Left ventricle myocardium inferior (tissue), 1 donor: ENCODE data around the gene SIRT2. TPM values are rescaled to one million over a fixed set of nuclear protein-coding genes. Genes with fewer than 3 reads are reported as not detected.
A peak's percentile ranks its signal among the peaks of the same experiment; 100 is the strongest.
"Not testable (repeated sequence)": the region's sequence is repeated elsewhere in the genome, so short reads cannot be mapped to it uniquely, and the experiment has no call there.

Source experiments
- DNase-seq: peaks from one replicate; pipeline ENCODE4 v3.0.0-alpha.2; 2020
- H3K27ac ChIP-seq: fragments of 200-600 bp; replicated peaks from 2 replicates; pipeline ENCODE4 v1.8.0; 2021
- H3K27me3 ChIP-seq: fragments of 200-600 bp; 2 replicates; pipeline ENCODE4 v1.8.0; 2021; ENCODE audit warnings: low read depth
- H3K36me3 ChIP-seq: fragments of 200-600 bp; 2 replicates; pipeline ENCODE4 v1.8.0; 2021
- H3K4me1 ChIP-seq: fragments of 200-600 bp; 2 replicates; pipeline ENCODE4 v1.8.0; 2021
- H3K4me3 ChIP-seq: fragments of 200-600 bp; 2 replicates; pipeline ENCODE4 v1.8.0; 2021; ENCODE audit warnings: mild to moderate bottlenecking, moderate library complexity
- H3K9me3 ChIP-seq: fragments of 200-600 bp; replicated peaks from 2 replicates; pipeline ENCODE4 v1.8.0; 2021
- intact Hi-C: fragments of 100-400 bp; cut with micrococcal nuclease; formaldehyde crosslinking; loops from one replicate; pipeline ENCODE4 v1.11.0; 2022
- total RNA-seq: library from RNA; stranded (reverse); fragmentation: NEBNext Ultra II Directional; extraction: Animal tissue kit (Norgen Biotek cat#: 25700); gene quantifications from one replicate; pipeline ENCODE4 v1.2.1, GENCODE V29; 2021
- TF ChIP-seq, protein P1 (sequence below): fragments of 200-600 bp; IDR thresholded peaks from 2 replicates; pipeline ENCODE4 v1.8.0; 2021; ENCODE audit warnings: antibody characterized with exemption, mild to moderate bottlenecking, borderline replicate concordance
- donor health status: DM: no; HTN: yes; CAD: no; lungs with severe emphysema.

Gene SIRT2
- total RNA-seq, 1 donor from 2014 or later: 99.0 TPM

DNA sequence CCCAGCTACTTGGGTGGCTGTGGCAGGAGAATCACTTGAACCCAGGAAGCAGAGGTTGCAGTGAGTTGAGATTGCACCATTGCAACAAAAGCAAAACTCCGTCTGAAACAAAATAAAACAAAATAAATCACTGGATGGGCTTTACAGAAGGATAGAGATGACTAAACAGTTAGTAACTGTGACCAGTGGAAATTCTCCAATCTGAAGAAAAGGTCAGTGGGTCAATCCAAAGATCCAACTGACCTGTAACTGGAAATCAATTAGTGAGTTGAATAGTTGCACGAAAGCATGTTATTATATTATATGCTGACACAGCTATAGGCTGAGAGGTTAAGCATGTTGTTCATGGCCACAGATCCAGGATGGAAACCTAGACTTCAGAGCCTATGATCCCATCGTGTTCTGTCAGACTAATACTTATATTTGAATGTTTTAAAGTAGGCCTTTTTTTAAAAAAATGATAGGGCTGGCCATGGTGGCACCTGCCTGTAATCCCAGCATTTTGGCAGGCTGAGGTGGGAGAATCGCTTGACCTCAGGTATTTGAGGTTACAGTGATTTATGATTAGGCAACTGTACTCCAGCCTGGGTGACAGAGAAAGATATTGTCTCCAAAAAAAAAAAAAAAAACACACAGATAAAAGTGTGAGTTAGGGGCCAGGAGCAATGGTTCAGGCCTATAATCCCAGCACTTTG is 69.2 kb downstream of the SIRT2 start:
- Histone ChIP-seq H3K4me1 (peaks cover 74% of the 10 kb centered on the region), H3K27ac (peak overlapping the region; percentile 97), H3K27me3 (no peaks in the 10 kb centered on the region), H3K4me3 (peak overlapping the region; percentile 82), H3K9me3 (no peaks in the 10 kb centered on the region), H3K36me3 (peaks cover 47% of the 10 kb centered on the region)
- no peak for DNase-seq
- TF ChIP-seq, protein P1, sequence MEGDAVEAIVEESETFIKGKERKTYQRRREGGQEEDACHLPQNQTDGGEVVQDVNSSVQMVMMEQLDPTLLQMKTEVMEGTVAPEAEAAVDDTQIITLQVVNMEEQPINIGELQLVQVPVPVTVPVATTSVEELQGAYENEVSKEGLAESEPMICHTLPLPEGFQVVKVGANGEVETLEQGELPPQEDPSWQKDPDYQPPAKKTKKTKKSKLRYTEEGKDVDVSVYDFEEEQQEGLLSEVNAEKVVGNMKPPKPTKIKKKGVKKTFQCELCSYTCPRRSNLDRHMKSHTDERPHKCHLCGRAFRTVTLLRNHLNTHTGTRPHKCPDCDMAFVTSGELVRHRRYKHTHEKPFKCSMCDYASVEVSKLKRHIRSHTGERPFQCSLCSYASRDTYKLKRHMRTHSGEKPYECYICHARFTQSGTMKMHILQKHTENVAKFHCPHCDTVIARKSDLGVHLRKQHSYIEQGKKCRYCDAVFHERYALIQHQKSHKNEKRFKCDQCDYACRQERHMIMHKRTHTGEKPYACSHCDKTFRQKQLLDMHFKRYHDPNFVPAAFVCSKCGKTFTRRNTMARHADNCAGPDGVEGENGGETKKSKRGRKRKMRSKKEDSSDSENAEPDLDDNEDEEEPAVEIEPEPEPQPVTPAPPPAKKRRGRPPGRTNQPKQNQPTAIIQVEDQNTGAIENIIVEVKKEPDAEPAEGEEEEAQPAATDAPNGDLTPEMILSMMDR: no peak
- intact Hi-C loops: loop anchor here (10.0 kb wide), 1 partner anchor 65 kb away; no protein-coding TSS in a partner anchor

DNA sequence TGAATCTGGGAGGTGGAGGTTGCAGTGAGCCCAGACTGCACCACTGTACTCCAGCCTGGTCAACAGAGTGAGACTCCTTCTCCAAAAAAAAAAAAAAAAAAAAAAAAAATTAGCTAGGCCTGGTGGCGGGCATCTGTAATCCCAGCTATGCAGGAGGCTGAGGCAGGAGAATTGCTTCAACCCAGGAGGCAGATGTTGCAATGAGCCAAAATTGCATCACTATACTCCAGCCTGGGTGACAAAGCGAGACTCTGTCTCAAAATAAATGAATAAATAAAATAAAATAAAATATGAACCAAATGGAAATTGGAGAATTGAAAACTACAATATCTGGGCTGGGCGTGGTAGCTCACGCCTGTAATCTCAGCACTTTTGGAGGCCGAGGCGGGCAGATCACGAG is 70.2 kb downstream of the SIRT2 start:
- H3K9me3 ChIP-seq, H3K27ac ChIP-seq, H3K4me3 ChIP-seq, DNase-seq, H3K27me3 ChIP-seq, intact Hi-C loops: not testable (repeated sequence)
- H3K4me1 ChIP-seq: peaks cover 80% of the 10 kb centered on the region
- H3K36me3 ChIP-seq: peaks cover 53% of the 10 kb centered on the region

Other genes with a start within 250 kb of the SIRT2 start
- gene CAPN12, start 155.1 kb downstream of the SIRT2 start, total RNA-seq: 0.22 TPM
- gene LGALS7, start 126.1 kb downstream of the SIRT2 start, total RNA-seq: not detected
- gene LGALS7B, start 110.4 kb downstream of the SIRT2 start, total RNA-seq: not detected
- gene LGALS4, start 86.7 kb downstream of the SIRT2 start, total RNA-seq: 0.82 TPM
- gene ECH1, start 67.8 kb downstream of the SIRT2 start, total RNA-seq: 947 TPM
- gene HNRNPL, start 49.6 kb downstream of the SIRT2 start, total RNA-seq: 140 TPM
- gene RINL, start 21.3 kb downstream of the SIRT2 start, total RNA-seq: 3.7 TPM
- 18.4 TPM for gene NFKBIB, start 351 bp upstream of the SIRT2 start, total RNA-seq
- gene CCER2, start 12.6 kb upstream of the SIRT2 start, total RNA-seq: not detected
- gene SARS2, start 31.1 kb upstream of the SIRT2 start, total RNA-seq: 13.6 TPM
- gene MRPS12, start 31.3 kb upstream of the SIRT2 start, total RNA-seq: 67.6 TPM
- 3.0 TPM for gene FBXO17, start 76.1 kb upstream of the SIRT2 start, total RNA-seq
- gene FBXO27, start 132.9 kb upstream of the SIRT2 start, total RNA-seq: 20.9 TPM
- not detected for gene ACP7, start 184.8 kb upstream of the SIRT2 start, total RNA-seq
- gene PAK4, start 226.2 kb upstream of the SIRT2 start, total RNA-seq: 17.0 TPM